HG03039 (cell line): ENCODE data around the gene SMC2.

Experiments used
- ATAC-seq: cut with Tn5 transposase; IDR thresholded peaks from one replicate; pipeline ENCODE4 v1.9.1; 2021; ENCODE audit warnings: mild to moderate bottlenecking, moderate library complexity; ENCODE audit not compliant: unreplicated experiment

SMC2 gene

GRCh38 chr9:104104360-104104759, 10.3 kb downstream of the SMC2 start:
- no peak for ATAC-seq

- no peak for ATAC-seq
These were observed 13.7 kb downstream of the SMC2 start for GRCh38 chr9:104107799-104108198.

GRCh38 chr9:104108315-104108714, 14.2 kb downstream of the SMC2 start:
- no peak for ATAC-seq

- no peak for ATAC-seq
These were observed 16.4 kb downstream of the SMC2 start for GRCh38 chr9:104110509-104110908.

- no peak for ATAC-seq
These were observed 24.8 kb downstream of the SMC2 start for GRCh38 chr9:104118916-104119315.

GRCh38 chr9:104121022-104121421, 26.9 kb downstream of the SMC2 start:
- ATAC-seq = no peak

GRCh38 chr9:104138243-104138868, 44.2 kb downstream of the SMC2 start:
- ATAC-seq = no peak

GRCh38 chr9:104142799-104143549, 48.9 kb downstream of the SMC2 start:
- ATAC-seq = no peak

GRCh38 chr9:104143550-104143910, 49.4 kb downstream of the SMC2 start:
- ATAC-seq = no peak

- ATAC-seq = no peak
These were observed 50.2 kb downstream of the SMC2 start for GRCh38 chr9:104144336-104144735.

- ATAC-seq = no peak
These were observed 79.0 kb downstream of the SMC2 start for GRCh38 chr9:104173067-104173466.

GRCh38 chr9:104177003-104177611, 83.0 kb downstream of the SMC2 start:
- ATAC-seq = no peak

GRCh38 chr9:104177676-104178075, 83.6 kb downstream of the SMC2 start:
- ATAC-seq = no peak
